Endodermal cell (in vitro differentiated cells): ENCODE measurements around the gene WDR90. TPM values are rescaled to one million over a fixed set of nuclear protein-coding genes. Genes with fewer than 3 reads are reported as not detected.
"Not testable (repeated sequence)": the region's sequence is repeated elsewhere in the genome, so short reads cannot be mapped to it uniquely, and the experiment has no call there.

Source experiments
- DNase-seq: peaks from one replicate; pipeline ENCODE4 v3.0.0-alpha.2; 2017
- H3K27ac ChIP-seq: 2 replicates; pipeline ENCODE4 v1.5.1; 2013; ENCODE audit warnings: mild to moderate bottlenecking, low read depth, low read length, moderate library complexity
- H3K27me3 ChIP-seq: 2 replicates; pipeline ENCODE4 v1.6.1; 2013; ENCODE audit warnings: mild to moderate bottlenecking, low read length, moderate library complexity; ENCODE audit not compliant: insufficient read depth, control insufficient read depth, poor library complexity, severe bottlenecking
- H3K36me3 ChIP-seq: 2 replicates; pipeline ENCODE4 v1.7.0; 2013; ENCODE audit warnings: mild to moderate bottlenecking, low read length, moderate library complexity; ENCODE audit not compliant: control insufficient read depth, insufficient read depth
- H3K4me1 ChIP-seq: one replicate; pipeline ENCODE4 v1.7.0; 2013; ENCODE audit warnings: low read length; ENCODE audit not compliant: control insufficient read depth, insufficient read depth
- H3K4me3 ChIP-seq: 2 replicates; pipeline ENCODE4 v1.5.1; 2013; ENCODE audit warnings: mild to moderate bottlenecking, low read length, moderate library complexity
- H3K9ac ChIP-seq: 2 replicates; pipeline ENCODE4 v1.6.1; 2013; ENCODE audit warnings: mild to moderate bottlenecking, low read length, moderate library complexity; ENCODE audit not compliant: poor library complexity, severe bottlenecking; ENCODE audit errors: extremely low read depth
- H3K9me3 ChIP-seq: 2 replicates; pipeline ENCODE4 v1.6.1; 2013; ENCODE audit warnings: mild to moderate bottlenecking, low read length, moderate library complexity; ENCODE audit not compliant: control insufficient read depth
- H3K27ac Mint-ChIP-seq: 2 replicates; pipeline ENCODE4 v1.8.0; 2020; ENCODE audit warnings: mixed read lengths
- H3K27me3 Mint-ChIP-seq: 2 replicates; pipeline ENCODE4 v1.8.0; 2021; ENCODE audit warnings: mild to moderate bottlenecking, mixed read lengths; ENCODE audit not compliant: insufficient read depth
- H3K36me3 Mint-ChIP-seq: 2 replicates; pipeline ENCODE4 v1.8.0; 2020; ENCODE audit warnings: low read depth, mixed read lengths
- H3K4me1 Mint-ChIP-seq: 2 replicates; pipeline ENCODE4 v1.8.0; 2020; ENCODE audit warnings: mixed read lengths
- H3K4me3 Mint-ChIP-seq: 2 replicates; pipeline ENCODE4 v1.8.0; 2020; ENCODE audit warnings: mild to moderate bottlenecking, moderate library complexity, mixed read lengths
- H3K9me3 Mint-ChIP-seq: 2 replicates; pipeline ENCODE4 v1.8.0; 2020; ENCODE audit warnings: mild to moderate bottlenecking, mixed read lengths
- WGBS, 2 experiments: methylation state at CpG; one replicate each; pipeline versions ENCODE4 v1.1.5 to v1.1.7; 2013; ENCODE audit warnings: missing lambda C conversion rate in 2 of 2, mixed read lengths in 1 of 2; ENCODE audit not compliant: insufficient coverage in 1 of 2, insufficient read length in 1 of 2; 5-methylcytosine and 5-hydroxymethylcytosine counted together
- total RNA-seq, 2 donors: library from RNA; stranded (reverse); fragmentation: NEBNext Ultra II Directional in 1 of 2; extraction: Animal tissue kit (Norgen Biotek cat#: 25700) in 1 of 2; gene quantifications; 2 replicates in 1 of 2; 3 replicates in 1 of 2; pipeline ENCODE4 v1.2.1, GENCODE V29; 2021
- TF ChIP-seq, protein P1 (sequence below): fragments of 200-600 bp; sonication (generic); conservative IDR thresholded peaks from 2 replicates; pipeline ENCODE4 v1.5.0; 2021; ENCODE audit warnings: antibody characterized with exemption, mild to moderate bottlenecking

The WDR90 gene
- total RNA-seq, 2 donors from 2014 or later = 112 to 120 TPM

DNA sequence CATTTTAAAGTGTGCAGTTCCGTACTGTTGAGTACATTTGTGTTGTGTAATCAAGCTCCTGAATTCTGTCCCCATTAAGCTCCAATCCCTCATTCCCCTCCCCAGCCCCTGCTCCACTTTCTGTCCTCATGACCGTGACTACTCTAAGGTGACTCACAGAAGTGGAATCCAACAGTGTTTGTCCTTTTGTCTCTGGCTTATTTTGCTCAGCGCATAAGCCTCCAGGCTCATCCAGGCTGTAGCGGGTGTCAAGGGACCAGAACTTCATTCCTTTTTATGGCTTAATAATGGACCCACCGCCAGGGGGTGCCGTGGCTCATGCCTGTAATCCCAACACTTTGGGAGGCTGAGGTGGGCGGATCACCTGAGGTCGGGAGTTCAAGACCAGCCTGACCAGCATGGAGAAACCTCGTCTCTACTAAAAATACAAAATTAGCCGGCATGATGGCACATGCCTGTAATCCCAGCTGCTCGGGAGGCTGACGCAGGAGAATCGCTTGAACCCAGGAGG, 63.6 kb downstream of the WDR90 start:
- H3K4me1 ChIP-seq, H3K9ac ChIP-seq, H3K36me3 Mint-ChIP-seq, H3K4me3 ChIP-seq, H3K9me3 ChIP-seq, H3K27ac ChIP-seq, H3K4me3 Mint-ChIP-seq, H3K36me3 ChIP-seq, H3K9me3 Mint-ChIP-seq, H3K4me1 Mint-ChIP-seq: not testable (repeated sequence)
- Mint-ChIP-seq H3K27ac (peak overlapping the region; percentile 75), H3K27me3 (peaks cover 58% of the 10 kb centered on the region)
- H3K27me3 ChIP-seq = peaks cover 62% of the 10 kb centered on the region
- TF ChIP-seq, protein P1, sequence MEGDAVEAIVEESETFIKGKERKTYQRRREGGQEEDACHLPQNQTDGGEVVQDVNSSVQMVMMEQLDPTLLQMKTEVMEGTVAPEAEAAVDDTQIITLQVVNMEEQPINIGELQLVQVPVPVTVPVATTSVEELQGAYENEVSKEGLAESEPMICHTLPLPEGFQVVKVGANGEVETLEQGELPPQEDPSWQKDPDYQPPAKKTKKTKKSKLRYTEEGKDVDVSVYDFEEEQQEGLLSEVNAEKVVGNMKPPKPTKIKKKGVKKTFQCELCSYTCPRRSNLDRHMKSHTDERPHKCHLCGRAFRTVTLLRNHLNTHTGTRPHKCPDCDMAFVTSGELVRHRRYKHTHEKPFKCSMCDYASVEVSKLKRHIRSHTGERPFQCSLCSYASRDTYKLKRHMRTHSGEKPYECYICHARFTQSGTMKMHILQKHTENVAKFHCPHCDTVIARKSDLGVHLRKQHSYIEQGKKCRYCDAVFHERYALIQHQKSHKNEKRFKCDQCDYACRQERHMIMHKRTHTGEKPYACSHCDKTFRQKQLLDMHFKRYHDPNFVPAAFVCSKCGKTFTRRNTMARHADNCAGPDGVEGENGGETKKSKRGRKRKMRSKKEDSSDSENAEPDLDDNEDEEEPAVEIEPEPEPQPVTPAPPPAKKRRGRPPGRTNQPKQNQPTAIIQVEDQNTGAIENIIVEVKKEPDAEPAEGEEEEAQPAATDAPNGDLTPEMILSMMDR = peak; percentile 76
- DNase-seq = peak; percentile 91
- WGBS, 2 experiments = 24 to 57% methylated on average over 5 to 13 of the region's 13 CpGs

GRCh38 chr16:714079-714478, 64.9 kb downstream of the WDR90 start:
- no peak overlapping the region for H3K9ac ChIP-seq
- H3K4me1 ChIP-seq = peaks cover 4% of the 10 kb centered on the region
- Mint-ChIP-seq H3K4me3 (no peak overlapping the region), H3K27ac (no peak overlapping the region), H3K27me3 (peaks cover 45% of the 10 kb centered on the region), H3K4me1 (peaks cover 6% of the 10 kb centered on the region), H3K36me3 (no peaks in the 10 kb centered on the region), H3K9me3 (no peaks in the 10 kb centered on the region)
- DNase-seq = no peak
- H3K4me3 ChIP-seq = no peak overlapping the region
- H3K27me3 ChIP-seq = peaks cover 49% of the 10 kb centered on the region
- no peaks in the 10 kb centered on the region for H3K9me3 ChIP-seq
- H3K27ac ChIP-seq = no peak overlapping the region
- TF ChIP-seq, protein P1 = no peak
- WGBS, 2 experiments = 93 to 94% methylated on average over 5 to 11 of the region's 11 CpGs
- H3K36me3 ChIP-seq = no peaks in the 10 kb centered on the region

GRCh38 chr16:714558-715476, 65.7 kb downstream of the WDR90 start, which contains the start of gene METRN:
Gene METRN (plus strand): TSS chr16:715118. CDS start chr16:715290, 172 bp downstream.
- Mint-ChIP-seq H3K9me3 (no peaks in the 10 kb centered on the region), H3K27me3 (peaks cover 38% of the 10 kb centered on the region), H3K27ac (no peak within 1 kb of the TSS), H3K4me1 (peaks cover 6% of the 10 kb centered on the region), H3K4me3 (peak within 1 kb of the TSS; percentile 49), H3K36me3 (no peaks in the 10 kb centered on the region)
- H3K9me3 ChIP-seq = no peaks in the 10 kb centered on the region
- H3K27ac ChIP-seq = peak within 1 kb of the TSS; percentile 68
- peaks cover 42% of the 10 kb centered on the region for H3K27me3 ChIP-seq
- 9 to 59% methylated on average over 6 to 108 of the region's 108 CpGs for WGBS, 2 experiments
- H3K4me1 ChIP-seq = peaks cover 4% of the 10 kb centered on the region
- DNase-seq = peak; percentile 95
- no peaks in the 10 kb centered on the region for H3K36me3 ChIP-seq
- H3K9ac ChIP-seq = no peak within 1 kb of the TSS
- TF ChIP-seq, protein P1 = no peak
- peak within 1 kb of the TSS; percentile 60 for H3K4me3 ChIP-seq
